ENCODE data around the gene PIP4K2A.

The PIP4K2A gene

GRCh38 chr10:22611425-22612115 lies 102.8 kb downstream of the PIP4K2A start:
- H3K79me2 ChIP-seq (ENCODE audit: control insufficient read depth, insufficient read depth, low read length, unreplicated experiment) = peaks cover 11% of the 10 kb centered on the region
- H2AFZ ChIP-seq (ENCODE audit: low read length, unreplicated experiment) = no peak overlapping the region
- H3K27ac ChIP-seq (ENCODE audit: low read depth, low read length) = no peak overlapping the region
- peaks cover 15% of the 10 kb centered on the region for H3K4me1 ChIP-seq (ENCODE audit: control insufficient read depth, insufficient read depth, low read length, unreplicated experiment)
- no peaks in the 10 kb centered on the region for H3K27me3 ChIP-seq (ENCODE audit: insufficient read depth, low read length)
- H3K4me3 ChIP-seq (ENCODE audit: low read depth, low read length) = no peak overlapping the region
- H3K36me3 ChIP-seq (ENCODE audit: insufficient read depth, low read length) = no peaks in the 10 kb centered on the region

GRCh38 chr10:22610610-22611009 lies 103.8 kb downstream of the PIP4K2A start:
- Histone ChIP-seq H3K79me2 (ENCODE audit: control insufficient read depth, insufficient read depth, low read length, unreplicated experiment) (peaks cover 4% of the 10 kb centered on the region), H2AFZ (ENCODE audit: low read length, unreplicated experiment) (no peak overlapping the region), H3K4me3 (ENCODE audit: low read depth, low read length) (no peak overlapping the region), H3K27ac (ENCODE audit: low read depth, low read length) (no peak overlapping the region), H3K4me1 (ENCODE audit: control insufficient read depth, insufficient read depth, low read length, unreplicated experiment) (peaks cover 16% of the 10 kb centered on the region), H3K27me3 (ENCODE audit: insufficient read depth, low read length) (no peaks in the 10 kb centered on the region), H3K36me3 (ENCODE audit: insufficient read depth, low read length) (no peaks in the 10 kb centered on the region)

GRCh38 chr10:22609719-22610465 lies 104.5 kb downstream of the PIP4K2A start:
- Histone ChIP-seq H3K4me1 (ENCODE audit: control insufficient read depth, insufficient read depth, low read length, unreplicated experiment) (peaks cover 15% of the 10 kb centered on the region), H3K27me3 (ENCODE audit: insufficient read depth, low read length) (no peaks in the 10 kb centered on the region), H3K4me3 (ENCODE audit: low read depth, low read length) (no peak overlapping the region), H3K27ac (ENCODE audit: low read depth, low read length) (no peak overlapping the region), H3K79me2 (ENCODE audit: control insufficient read depth, insufficient read depth, low read length, unreplicated experiment) (no peaks in the 10 kb centered on the region), H3K36me3 (ENCODE audit: insufficient read depth, low read length) (no peaks in the 10 kb centered on the region), H2AFZ (ENCODE audit: low read length, unreplicated experiment) (no peak overlapping the region)

DNA sequence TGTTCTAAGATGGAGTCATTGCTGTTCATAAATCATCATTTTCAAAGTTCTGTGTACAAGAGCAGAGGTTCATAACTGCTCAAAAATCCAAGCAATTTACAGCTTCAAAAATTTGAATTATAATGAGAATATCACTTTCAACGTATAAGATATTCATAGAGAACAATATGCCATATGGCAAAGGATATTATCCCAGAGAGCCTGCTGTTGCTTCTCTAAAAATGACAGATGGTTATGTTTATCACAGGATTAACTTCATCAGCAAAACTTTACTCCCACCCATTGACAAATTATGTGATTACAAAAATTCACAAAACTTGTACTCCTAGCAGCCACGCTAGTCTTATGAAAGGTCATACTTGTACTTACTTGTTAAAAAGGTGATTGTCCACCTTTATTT lies 105.1 kb downstream of the PIP4K2A start:
- H3K4me1 ChIP-seq (ENCODE audit: control insufficient read depth, insufficient read depth, low read length, unreplicated experiment) = peaks cover 15% of the 10 kb centered on the region
- H3K36me3 ChIP-seq (ENCODE audit: insufficient read depth, low read length) = no peaks in the 10 kb centered on the region
- no peak overlapping the region for H3K27ac ChIP-seq (ENCODE audit: low read depth, low read length)
- no peaks in the 10 kb centered on the region for H3K79me2 ChIP-seq (ENCODE audit: control insufficient read depth, insufficient read depth, low read length, unreplicated experiment)
- no peak overlapping the region for H2AFZ ChIP-seq (ENCODE audit: low read length, unreplicated experiment)
- H3K27me3 ChIP-seq (ENCODE audit: insufficient read depth, low read length) = no peaks in the 10 kb centered on the region
- H3K4me3 ChIP-seq (ENCODE audit: low read depth, low read length) = no peak overlapping the region

DNA sequence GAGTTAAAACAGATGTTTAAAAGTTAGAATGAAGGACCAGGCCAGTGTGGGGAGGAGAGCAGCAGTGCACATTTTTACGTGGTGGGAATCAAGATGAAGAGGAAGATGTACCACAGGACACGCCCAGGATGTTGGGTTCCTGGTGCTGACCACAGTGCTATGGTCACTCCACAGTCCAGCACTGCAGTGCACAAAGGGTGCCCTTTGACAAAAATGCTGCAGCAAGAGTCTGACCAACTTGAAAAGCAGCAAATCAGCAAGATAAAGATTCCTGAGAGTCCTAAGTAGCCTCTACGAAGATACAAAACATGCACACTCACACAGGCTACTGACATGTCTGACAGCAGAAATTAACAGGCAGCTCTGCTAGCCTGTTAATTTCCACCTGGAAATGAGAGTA lies 107.1 kb downstream of the PIP4K2A start:
- Histone ChIP-seq H2AFZ (ENCODE audit: low read length, unreplicated experiment) (no peak overlapping the region), H3K4me1 (ENCODE audit: control insufficient read depth, insufficient read depth, low read length, unreplicated experiment) (peaks cover 15% of the 10 kb centered on the region), H3K36me3 (ENCODE audit: insufficient read depth, low read length) (no peaks in the 10 kb centered on the region), H3K79me2 (ENCODE audit: control insufficient read depth, insufficient read depth, low read length, unreplicated experiment) (no peaks in the 10 kb centered on the region), H3K27me3 (ENCODE audit: insufficient read depth, low read length) (no peaks in the 10 kb centered on the region), H3K4me3 (ENCODE audit: low read depth, low read length) (no peak overlapping the region), H3K27ac (ENCODE audit: low read depth, low read length) (no peak overlapping the region)

DNA sequence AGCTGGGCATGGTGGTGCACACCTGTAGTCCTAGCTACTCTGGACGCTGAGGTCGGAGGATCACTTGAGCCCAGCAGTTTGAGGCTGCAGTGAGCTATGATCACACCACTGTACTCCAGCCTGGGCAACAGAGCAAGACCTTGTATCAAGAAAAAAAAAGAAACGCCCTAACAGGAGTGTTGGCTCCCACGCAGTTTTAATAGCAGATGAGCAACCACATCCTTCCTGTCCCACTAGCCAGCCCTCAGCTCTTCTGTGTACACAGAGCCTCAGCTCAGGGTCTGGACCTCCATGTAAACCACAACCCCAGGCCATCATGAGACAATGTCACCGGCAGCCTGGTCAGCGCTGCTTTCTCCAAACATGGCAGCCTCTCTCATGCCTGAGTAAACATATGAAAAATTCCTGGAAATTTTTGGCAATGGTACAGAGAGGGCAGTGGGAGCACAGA lies 108.2 kb downstream of the PIP4K2A start:
- peaks cover 15% of the 10 kb centered on the region for H3K4me1 ChIP-seq (ENCODE audit: control insufficient read depth, insufficient read depth, low read length, unreplicated experiment)
- no peaks in the 10 kb centered on the region for H3K36me3 ChIP-seq (ENCODE audit: insufficient read depth, low read length)
- H3K4me3 ChIP-seq (ENCODE audit: low read depth, low read length) = no peak overlapping the region
- no peaks in the 10 kb centered on the region for H3K27me3 ChIP-seq (ENCODE audit: insufficient read depth, low read length)
- H2AFZ ChIP-seq (ENCODE audit: low read length, unreplicated experiment) = no peak overlapping the region
- H3K27ac ChIP-seq (ENCODE audit: low read depth, low read length) = no peak overlapping the region
- no peaks in the 10 kb centered on the region for H3K79me2 ChIP-seq (ENCODE audit: control insufficient read depth, insufficient read depth, low read length, unreplicated experiment)

GRCh38 chr10:22605168-22605567 lies 109.2 kb downstream of the PIP4K2A start:
- Histone ChIP-seq H3K27ac (ENCODE audit: low read depth, low read length) (no peak overlapping the region), H3K4me3 (ENCODE audit: low read depth, low read length) (no peak overlapping the region), H3K4me1 (ENCODE audit: control insufficient read depth, insufficient read depth, low read length, unreplicated experiment) (peaks cover 15% of the 10 kb centered on the region), H3K36me3 (ENCODE audit: insufficient read depth, low read length) (no peaks in the 10 kb centered on the region), H3K79me2 (ENCODE audit: control insufficient read depth, insufficient read depth, low read length, unreplicated experiment) (no peaks in the 10 kb centered on the region), H2AFZ (ENCODE audit: low read length, unreplicated experiment) (no peak overlapping the region), H3K27me3 (ENCODE audit: insufficient read depth, low read length) (no peaks in the 10 kb centered on the region)

GRCh38 chr10:22604344-22605126 lies 109.8 kb downstream of the PIP4K2A start:
- H3K79me2 ChIP-seq (ENCODE audit: control insufficient read depth, insufficient read depth, low read length, unreplicated experiment) = no peaks in the 10 kb centered on the region
- no peaks in the 10 kb centered on the region for H3K27me3 ChIP-seq (ENCODE audit: insufficient read depth, low read length)
- H3K4me1 ChIP-seq (ENCODE audit: control insufficient read depth, insufficient read depth, low read length, unreplicated experiment) = peaks cover 20% of the 10 kb centered on the region
- H3K36me3 ChIP-seq (ENCODE audit: insufficient read depth, low read length) = no peaks in the 10 kb centered on the region
- H3K27ac ChIP-seq (ENCODE audit: low read depth, low read length) = no peak overlapping the region
- H2AFZ ChIP-seq (ENCODE audit: low read length, unreplicated experiment) = no peak overlapping the region
- H3K4me3 ChIP-seq (ENCODE audit: low read depth, low read length) = no peak overlapping the region

DNA sequence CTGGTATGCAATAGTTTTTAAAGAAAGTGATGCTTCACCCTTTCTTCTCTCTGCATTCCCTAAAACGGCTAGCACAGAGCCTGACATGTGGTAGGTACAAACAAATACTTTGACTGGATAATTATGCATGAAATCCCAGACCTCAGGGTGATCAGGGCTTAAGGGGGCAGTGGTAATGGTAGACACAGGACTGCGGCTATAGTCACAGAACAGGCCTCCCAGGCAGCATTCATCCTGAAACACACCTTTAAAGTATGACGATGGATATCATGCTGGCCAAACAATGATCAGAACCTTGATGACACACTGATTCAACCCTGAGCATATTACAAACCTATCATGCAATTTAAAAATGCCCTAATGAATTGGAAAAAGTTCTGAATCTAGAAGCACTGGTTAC lies 110.8 kb downstream of the PIP4K2A start:
- Histone ChIP-seq H3K4me1 (ENCODE audit: control insufficient read depth, insufficient read depth, low read length, unreplicated experiment) (peaks cover 26% of the 10 kb centered on the region), H3K36me3 (ENCODE audit: insufficient read depth, low read length) (no peaks in the 10 kb centered on the region), H2AFZ (ENCODE audit: low read length, unreplicated experiment) (no peak overlapping the region), H3K27me3 (ENCODE audit: insufficient read depth, low read length) (no peaks in the 10 kb centered on the region), H3K4me3 (ENCODE audit: low read depth, low read length) (no peak overlapping the region), H3K27ac (ENCODE audit: low read depth, low read length) (no peak overlapping the region), H3K79me2 (ENCODE audit: control insufficient read depth, insufficient read depth, low read length, unreplicated experiment) (no peaks in the 10 kb centered on the region)

GRCh38 chr10:22601618-22602017 lies 112.8 kb downstream of the PIP4K2A start:
- H3K79me2 ChIP-seq (ENCODE audit: control insufficient read depth, insufficient read depth, low read length, unreplicated experiment) = no peaks in the 10 kb centered on the region
- no peak overlapping the region for H2AFZ ChIP-seq (ENCODE audit: low read length, unreplicated experiment)
- no peaks in the 10 kb centered on the region for H3K27me3 ChIP-seq (ENCODE audit: insufficient read depth, low read length)
- H3K27ac ChIP-seq (ENCODE audit: low read depth, low read length) = no peak overlapping the region
- no peaks in the 10 kb centered on the region for H3K36me3 ChIP-seq (ENCODE audit: insufficient read depth, low read length)
- no peak overlapping the region for H3K4me3 ChIP-seq (ENCODE audit: low read depth, low read length)
- peaks cover 30% of the 10 kb centered on the region for H3K4me1 ChIP-seq (ENCODE audit: control insufficient read depth, insufficient read depth, low read length, unreplicated experiment)

Measured in ACC112 (cell line).